ENCODE measurements around the gene DHX32.

DHX32 gene

GRCh38 chr10:125801574-125801973 lies 79.5 kb downstream of the DHX32 start:
- DNase-seq, result no peak

- DNase-seq, result no peak
Measured at GRCh38 chr10:125799451-125800182, 81.5 kb downstream of the DHX32 start.

- DNase-seq, result no peak
Measured at GRCh38 chr10:125797994-125798662, 83.0 kb downstream of the DHX32 start.

- no peak for DNase-seq
Measured at GRCh38 chr10:125797424-125797823, 83.7 kb downstream of the DHX32 start.

GRCh38 chr10:125795637-125796190 lies 85.4 kb downstream of the DHX32 start:
- DNase-seq, result no peak

- DNase-seq, result no peak
Measured at GRCh38 chr10:125795128-125795527, 86.0 kb downstream of the DHX32 start.

GRCh38 chr10:125792342-125793300 lies 88.5 kb downstream of the DHX32 start:
- no peak for DNase-seq

GRCh38 chr10:125788156-125789034 lies 92.7 kb downstream of the DHX32 start:
- no peak for DNase-seq

Data from EL (cell line).